CD14-positive monocyte (primary cell): ENCODE results near the gene HADH. TPM values are rescaled to one million over a fixed set of nuclear protein-coding genes. Genes with fewer than 3 reads are reported as not detected.

ENCODE experiments used
- DNase-seq, 3 donors: peaks; one replicate each; pipeline ENCODE4 v3.0.0-alpha.2; 2011 to 2022
- H2AFZ ChIP-seq: 2 replicates; pipeline ENCODE4 v1.6.0; 2012; ENCODE audit warnings: mild to moderate bottlenecking, low read depth, low read length, inconsistent platforms; ENCODE audit not compliant: insufficient read depth, poor library complexity, severe bottlenecking
- H3K27ac ChIP-seq, 2 donors: 1 replicate in 1 of 2; 2 replicates in 1 of 2; pipeline ENCODE4 v1.5.1; 2012 to 2013; ENCODE audit warnings: low read length in 2 of 2, control low read depth in 1 of 2, inconsistent platforms in 1 of 2, low read depth in 1 of 2, mild to moderate bottlenecking in 1 of 2
- H3K27me3 ChIP-seq, 2 donors: one replicate each; pipeline versions ENCODE4 v1.6.0 to v1.6.1; 2011 to 2013; ENCODE audit warnings: low read length in 2 of 2; ENCODE audit not compliant: control insufficient read depth in 2 of 2, insufficient read depth in 2 of 2
- H3K36me3 ChIP-seq, 2 donors: replicated peaks in 1 of 2; 1 replicate in 1 of 2; 2 replicates in 1 of 2; pipeline versions ENCODE4 v1.5.1 to v1.6.1; 2012 to 2013; ENCODE audit warnings: low read length in 2 of 2, control low read depth in 1 of 2, inconsistent platforms in 1 of 2, mild to moderate bottlenecking in 1 of 2; ENCODE audit not compliant: insufficient read depth in 2 of 2, control insufficient read depth in 1 of 2
- H3K4me1 ChIP-seq, 2 donors: 1 replicate in 1 of 2; 2 replicates in 1 of 2; pipeline versions ENCODE4 v1.5.1 to v1.6.1; 2012 to 2013; ENCODE audit warnings: low read length in 2 of 2, control low read depth in 1 of 2, inconsistent platforms in 1 of 2, mild to moderate bottlenecking in 1 of 2, moderate library complexity in 1 of 2; ENCODE audit not compliant: insufficient read depth in 2 of 2, control insufficient read depth in 1 of 2
- H3K4me2 ChIP-seq: replicated peaks from 2 replicates; pipeline ENCODE3; 2012; ENCODE audit warnings: low read length, moderate library complexity, mild to moderate bottlenecking; ENCODE audit not compliant: poor library complexity, severe bottlenecking; ENCODE audit errors: extremely low read depth
- H3K4me3 ChIP-seq, 3 experiments: fragments of 200-600 bp in 1 of 3; sonication (generic) in 1 of 3; replicated peaks in 1 of 3; 1 replicate in 2 of 3; 2 replicates in 1 of 3; pipeline ENCODE4 v1.5.1; 2011 to 2013; ENCODE audit warnings: low read length in 3 of 3, mild to moderate bottlenecking in 3 of 3, control low read depth in 2 of 3, low read depth in 2 of 3, inconsistent platforms in 1 of 3, moderate library complexity in 1 of 3
- H3K79me2 ChIP-seq: 2 replicates; pipeline ENCODE4 v1.6.0; 2012; ENCODE audit warnings: mild to moderate bottlenecking, control low read depth, inconsistent platforms, low read length, moderate library complexity; ENCODE audit not compliant: insufficient read depth
- H3K9ac ChIP-seq: 2 replicates; pipeline ENCODE4 v1.6.0; 2017; ENCODE audit warnings: low read length, mild to moderate bottlenecking; ENCODE audit not compliant: insufficient read depth, poor library complexity, severe bottlenecking
- H3K9me3 ChIP-seq, 2 donors: replicated peaks in 1 of 2; 1 replicate in 1 of 2; 2 replicates in 1 of 2; pipeline versions ENCODE4 v1.5.1 to v1.6.1; 2012 to 2013; ENCODE audit warnings: low read length in 2 of 2, control low read depth in 1 of 2; ENCODE audit not compliant: control insufficient read depth in 1 of 2, insufficient read depth in 1 of 2
- H4K20me1 ChIP-seq: 2 replicates; pipeline ENCODE4 v1.6.0; 2012; ENCODE audit warnings: mild to moderate bottlenecking, low read length, control low read depth, moderate library complexity; ENCODE audit not compliant: insufficient read depth
- H3K27ac Mint-ChIP-seq, 7 donors: one replicate each; pipeline ENCODE4 v1.8.0; 2020; ENCODE audit warnings: mild to moderate bottlenecking in 7 of 7, mixed read lengths in 7 of 7, moderate library complexity in 6 of 7, inconsistent platforms in 2 of 7
- H3K27me3 Mint-ChIP-seq, 3 donors: one replicate each; pipeline ENCODE4 v1.8.0; 2021 to 2022; ENCODE audit warnings: low read depth in 3 of 3, mild to moderate bottlenecking in 3 of 3, mixed read lengths in 3 of 3, moderate library complexity in 3 of 3, inconsistent platforms in 1 of 3
- H3K36me3 Mint-ChIP-seq, 2 donors: one replicate each; pipeline ENCODE4 v1.8.0; 2020; ENCODE audit warnings: mixed read lengths in 2 of 2, inconsistent platforms in 1 of 2, mild to moderate bottlenecking in 1 of 2
- H3K4me1 Mint-ChIP-seq: one replicate; pipeline ENCODE4 v1.8.0; 2020; ENCODE audit warnings: mild to moderate bottlenecking, mixed read lengths
- H3K4me3 Mint-ChIP-seq, 2 donors: one replicate each; pipeline ENCODE4 v1.8.0; 2020; ENCODE audit warnings: mild to moderate bottlenecking in 2 of 2, mixed read lengths in 2 of 2, moderate library complexity in 1 of 2
- H3K9me3 Mint-ChIP-seq, 7 donors: one replicate each; pipeline ENCODE4 v1.8.0; 2020 to 2022; ENCODE audit warnings: mixed read lengths in 7 of 7, mild to moderate bottlenecking in 6 of 7, moderate library complexity in 6 of 7, inconsistent platforms in 2 of 7
- WGBS: methylation state at CpG from one replicate; pipeline ENCODE4 v1.1.5; 2013; ENCODE audit warnings: missing lambda C conversion rate; ENCODE audit not compliant: insufficient coverage; 5-methylcytosine and 5-hydroxymethylcytosine counted together
- intact Hi-C, 2 donors: fragments of 100-400 bp; cut with micrococcal nuclease; formaldehyde crosslinking; loops; one replicate each; pipeline versions ENCODE4 v1.15.0 to v1.15.1; 2023
- polyA plus RNA-seq, 3 donors: library from polyadenylated mRNA; depleted of rRNA in 1 of 3; unstranded in 2 of 3; stranded (reverse) in 1 of 3; fragments of 300-500 nt in 2 of 3; fragments of >200 nt in 1 of 3; fragmentation: Illumina TruSeq in 2 of 3; gene quantifications; 1 replicate in 2 of 3; 2 replicates in 1 of 3; pipeline ENCODE4 v1.2.3, GENCODE V29; 2012 to 2021
- TF ChIP-seq, protein P1 (sequence below): fragments of 200-600 bp; IDR thresholded peaks from one replicate; pipeline ENCODE4 v1.8.0; 2022; ENCODE audit warnings: antibody characterized with exemption, mild to moderate bottlenecking

HADH gene
- polyA plus RNA-seq, 3 donors = 8.4 to 19.4 (median 19.4) TPM

DNA sequence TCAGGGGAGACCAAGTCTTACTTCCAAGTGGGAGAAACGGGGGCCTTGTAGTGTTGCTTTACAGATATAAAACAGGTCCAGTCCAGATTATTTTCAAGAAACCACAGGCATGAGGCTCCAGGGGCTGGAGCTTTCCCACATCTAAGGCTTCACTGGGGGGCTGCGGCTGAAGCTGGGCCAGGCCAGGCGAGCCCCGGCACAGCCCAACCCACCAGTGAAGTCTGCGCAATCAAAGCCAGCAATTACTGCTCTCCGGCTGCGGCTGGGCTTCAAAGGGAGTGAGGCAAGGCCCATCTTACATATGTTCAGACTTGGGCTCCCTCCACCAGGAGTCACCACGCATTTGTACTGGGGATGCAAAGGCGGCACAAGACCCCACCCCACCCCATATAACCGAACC, 61.7 kb downstream of the HADH start:
- intact Hi-C loops = no loop called here
- no peak overlapping the region for H2AFZ ChIP-seq
- H3K9me3 Mint-ChIP-seq = peaks cover 0 to 4% (median 0%) of the 10 kb centered on the region in 7 donors
- no peaks in the 10 kb centered on the region for H3K36me3 ChIP-seq
- H3K27me3 Mint-ChIP-seq = peaks cover 0 to 12% (median 4%) of the 10 kb centered on the region in 3 donors
- no peaks in the 10 kb centered on the region for H3K4me1 ChIP-seq
- 95% methylated on average over 6 of the region's 10 CpGs for WGBS
- DNase-seq = no peak
- no peaks in the 10 kb centered on the region for H3K79me2 ChIP-seq
- no peak overlapping the region for H3K9ac ChIP-seq
- no peaks in the 10 kb centered on the region for H4K20me1 ChIP-seq
- no peak overlapping the region for H3K4me3 Mint-ChIP-seq
- no peaks in the 10 kb centered on the region for H3K9me3 ChIP-seq
- no peak overlapping the region for H3K27ac ChIP-seq
- no peaks in the 10 kb centered on the region for H3K4me1 Mint-ChIP-seq
- no peak overlapping the region for H3K4me3 ChIP-seq
- no peak overlapping the region for H3K27ac Mint-ChIP-seq
- H3K4me2 ChIP-seq = no peak overlapping the region
- H3K36me3 Mint-ChIP-seq = no peaks in the 10 kb centered on the region
- H3K27me3 ChIP-seq = no peaks in the 10 kb centered on the region
- TF ChIP-seq, protein P1, sequence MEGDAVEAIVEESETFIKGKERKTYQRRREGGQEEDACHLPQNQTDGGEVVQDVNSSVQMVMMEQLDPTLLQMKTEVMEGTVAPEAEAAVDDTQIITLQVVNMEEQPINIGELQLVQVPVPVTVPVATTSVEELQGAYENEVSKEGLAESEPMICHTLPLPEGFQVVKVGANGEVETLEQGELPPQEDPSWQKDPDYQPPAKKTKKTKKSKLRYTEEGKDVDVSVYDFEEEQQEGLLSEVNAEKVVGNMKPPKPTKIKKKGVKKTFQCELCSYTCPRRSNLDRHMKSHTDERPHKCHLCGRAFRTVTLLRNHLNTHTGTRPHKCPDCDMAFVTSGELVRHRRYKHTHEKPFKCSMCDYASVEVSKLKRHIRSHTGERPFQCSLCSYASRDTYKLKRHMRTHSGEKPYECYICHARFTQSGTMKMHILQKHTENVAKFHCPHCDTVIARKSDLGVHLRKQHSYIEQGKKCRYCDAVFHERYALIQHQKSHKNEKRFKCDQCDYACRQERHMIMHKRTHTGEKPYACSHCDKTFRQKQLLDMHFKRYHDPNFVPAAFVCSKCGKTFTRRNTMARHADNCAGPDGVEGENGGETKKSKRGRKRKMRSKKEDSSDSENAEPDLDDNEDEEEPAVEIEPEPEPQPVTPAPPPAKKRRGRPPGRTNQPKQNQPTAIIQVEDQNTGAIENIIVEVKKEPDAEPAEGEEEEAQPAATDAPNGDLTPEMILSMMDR = no peak

DNA sequence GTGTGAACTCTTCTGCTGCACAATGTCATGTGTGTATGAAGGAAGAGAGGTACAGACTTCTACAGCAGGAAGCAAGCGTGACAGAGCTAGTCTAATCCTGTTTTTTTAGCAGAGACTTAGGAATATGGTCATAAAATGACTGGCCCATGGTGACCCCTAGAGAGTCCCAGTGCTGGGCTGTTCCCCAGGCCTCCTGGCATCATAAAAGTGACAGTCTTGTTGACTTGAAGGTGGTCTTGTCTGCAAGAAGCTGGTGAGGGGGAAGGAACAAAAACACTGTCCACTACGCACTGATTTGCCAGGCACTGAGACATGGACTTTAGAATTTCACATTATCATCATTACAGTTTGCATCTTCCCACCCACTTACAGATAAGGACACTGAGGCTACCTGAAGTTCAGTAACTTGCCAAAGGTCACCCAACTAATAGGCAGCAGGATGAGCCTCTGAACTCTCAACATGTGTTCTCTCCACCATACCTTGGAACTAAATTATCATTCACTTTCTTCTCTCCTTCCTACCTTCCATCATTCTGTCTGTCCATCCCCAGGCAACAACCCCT, 63.0 kb downstream of the HADH start:
- no peaks in the 10 kb centered on the region for H3K4me1 ChIP-seq

More for the DNA sequence above, 63.0 kb downstream of the HADH start:
- no peak for DNase-seq
- H2AFZ ChIP-seq = no peak overlapping the region
- Mint-ChIP-seq H3K4me1 (no peaks in the 10 kb centered on the region), H3K36me3 (no peaks in the 10 kb centered on the region), H3K27me3 (peaks cover 0 to 11% (median 4%) of the 10 kb centered on the region in 3 donors), H3K27ac (peak overlapping the region in 1 of 7 donors; percentile 21), H3K4me3 (no peak overlapping the region), H3K9me3 (peaks cover 0 to 4% (median 0%) of the 10 kb centered on the region in 7 donors)
- H3K36me3 ChIP-seq = no peaks in the 10 kb centered on the region
- intact Hi-C loops = no loop called here
- no peak overlapping the region for H3K9ac ChIP-seq
- H3K4me3 ChIP-seq = no peak overlapping the region
- no peak overlapping the region for H3K27ac ChIP-seq
- H3K9me3 ChIP-seq = no peaks in the 10 kb centered on the region
- H3K27me3 ChIP-seq = no peaks in the 10 kb centered on the region
- TF ChIP-seq, protein P1 = no peak
- H3K79me2 ChIP-seq = no peaks in the 10 kb centered on the region
- 83% methylated on average over 1 of the region's 2 CpGs for WGBS
- no peaks in the 10 kb centered on the region for H4K20me1 ChIP-seq
- H3K4me2 ChIP-seq = no peak overlapping the region
